ENCODE results near the gene DNAJC3. TPM values are rescaled to one million over a fixed set of nuclear protein-coding genes. Genes with fewer than 3 reads are reported as not detected.
"Not testable (repeated sequence)": the region's sequence is repeated elsewhere in the genome, so short reads cannot be mapped to it uniquely, and the experiment has no call there.

Gene DNAJC3
- total RNA-seq, 1 donor from 2014 or later: 17.4 TPM

GRCh38 chr13:95771905-95772304 is 95.0 kb downstream of the DNAJC3 start:
- TF ChIP-seq CTCF (IDR thresholded peaks at IDR 0.05): no peak
- H3K27ac Mint-ChIP-seq: no peak overlapping the region
- no peaks in the 10 kb centered on the region for H3K4me1 Mint-ChIP-seq
- ChIA-PET CTCF (no interaction called here), POLR2A (no interaction called here)
- intact Hi-C loops (cut with micrococcal nuclease): no loop called here
- no peak for ATAC-seq (ENCODE audit: low read depth)
- H3K36me3 Mint-ChIP-seq (ENCODE audit: low read depth): peaks cover 42% of the 10 kb centered on the region
- H3K9me3 Mint-ChIP-seq: no peaks in the 10 kb centered on the region
- H3K4me3 Mint-ChIP-seq: no peak overlapping the region
- DNase-seq: no peak
- H3K27me3 Mint-ChIP-seq: no peaks in the 10 kb centered on the region

DNA sequence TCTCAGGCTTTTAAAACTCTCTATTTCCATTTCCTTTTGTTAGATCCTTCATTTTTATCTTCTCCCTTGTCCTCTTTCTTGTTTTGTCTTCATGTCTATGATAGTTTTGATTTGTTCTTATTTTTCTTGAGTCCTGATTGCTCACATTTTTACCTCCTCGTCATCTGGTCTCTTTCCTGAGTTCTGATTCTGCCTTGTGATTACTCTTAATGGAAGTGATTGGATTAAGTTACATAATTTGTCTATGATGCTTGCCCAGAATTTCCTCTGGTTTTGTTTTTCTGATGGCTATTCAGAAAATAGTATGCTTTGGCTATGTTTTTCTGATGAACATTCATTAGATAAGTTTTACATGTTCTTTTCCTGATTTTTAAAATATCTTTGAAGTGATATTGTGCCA is 102.6 kb downstream of the DNAJC3 start:
- Mint-ChIP-seq H3K27me3 (no peaks in the 10 kb centered on the region), H3K4me1 (no peaks in the 10 kb centered on the region), H3K9me3 (peaks cover 2% of the 10 kb centered on the region), H3K27ac (no peak overlapping the region), H3K4me3 (no peak overlapping the region), H3K36me3 (ENCODE audit: low read depth) (peaks cover 24% of the 10 kb centered on the region)
- no peak for TF ChIP-seq CTCF (IDR thresholded peaks at IDR 0.05)
- CTCF ChIA-PET: no interaction called here
- POLR2A ChIA-PET: no interaction called here
- intact Hi-C loops (cut with micrococcal nuclease): loop anchor here (5.0 kb wide), 1 partner anchor 102 kb away; the partner anchor contains the start of gene DNAJC3
- no peak for DNase-seq
- ATAC-seq (ENCODE audit: low read depth): no peak

- no peak for DNase-seq
- H3K4me1 Mint-ChIP-seq: no peaks in the 10 kb centered on the region
- TF ChIP-seq CTCF (IDR thresholded peaks at IDR 0.05): no peak
Measured at GRCh38 chr13:95781016-95781415, 104.1 kb downstream of the DNAJC3 start.

DNA sequence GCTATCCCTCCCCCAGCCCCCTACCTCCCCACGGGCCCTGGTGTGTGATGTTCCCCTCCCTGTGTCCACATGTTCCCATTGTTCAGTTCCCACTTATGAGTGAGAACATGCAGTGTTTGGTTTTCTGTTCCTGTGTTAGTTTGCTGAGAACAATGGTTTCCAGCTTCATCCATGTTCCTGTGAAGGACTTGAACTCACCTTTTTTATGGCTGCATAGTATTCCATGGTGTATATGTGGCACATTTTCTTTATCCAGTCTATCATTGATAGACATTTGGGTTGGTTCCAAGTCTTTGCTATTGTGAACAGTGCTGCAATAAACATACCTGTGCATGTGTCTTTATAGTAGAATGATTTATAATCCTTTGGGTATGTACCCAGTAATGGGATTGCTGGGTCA is 105.0 kb downstream of the DNAJC3 start:
- intact Hi-C loops (cut with micrococcal nuclease); H3K4me3 Mint-ChIP-seq; H3K9me3 Mint-ChIP-seq; CTCF ChIA-PET; H3K4me1 Mint-ChIP-seq; ATAC-seq (ENCODE audit: low read depth); DNase-seq; H3K27ac Mint-ChIP-seq; POLR2A ChIA-PET; H3K27me3 Mint-ChIP-seq: not testable (repeated sequence)
- peaks cover 30% of the 10 kb centered on the region for H3K36me3 Mint-ChIP-seq (ENCODE audit: low read depth)

More at GRCh38 chr13:95781016-95781415, 104.1 kb downstream of the DNAJC3 start:
- intact Hi-C loops (cut with micrococcal nuclease): no loop called here
- ChIA-PET CTCF (no interaction called here), POLR2A (no interaction called here)
- Mint-ChIP-seq H3K36me3 (ENCODE audit: low read depth) (peaks cover 23% of the 10 kb centered on the region), H3K4me3 (no peak overlapping the region), H3K27ac (no peak overlapping the region), H3K9me3 (peaks cover 2% of the 10 kb centered on the region), H3K27me3 (no peaks in the 10 kb centered on the region)
- no peak for ATAC-seq (ENCODE audit: low read depth)

- ChIA-PET CTCF (no interaction called here), POLR2A (no interaction called here)
- Mint-ChIP-seq H3K9me3 (peaks cover 5% of the 10 kb centered on the region), H3K27me3 (no peaks in the 10 kb centered on the region), H3K36me3 (ENCODE audit: low read depth) (peaks cover 32% of the 10 kb centered on the region), H3K4me1 (no peaks in the 10 kb centered on the region), H3K4me3 (no peak overlapping the region), H3K27ac (no peak overlapping the region)
- ATAC-seq (ENCODE audit: low read depth) (no peak), DNase-seq (no peak)
- intact Hi-C loops (cut with micrococcal nuclease): no loop called here
- TF ChIP-seq CTCF (IDR thresholded peaks at IDR 0.05): no peak
Measured at GRCh38 chr13:95783747-95784146, 106.8 kb downstream of the DNAJC3 start.

DNA sequence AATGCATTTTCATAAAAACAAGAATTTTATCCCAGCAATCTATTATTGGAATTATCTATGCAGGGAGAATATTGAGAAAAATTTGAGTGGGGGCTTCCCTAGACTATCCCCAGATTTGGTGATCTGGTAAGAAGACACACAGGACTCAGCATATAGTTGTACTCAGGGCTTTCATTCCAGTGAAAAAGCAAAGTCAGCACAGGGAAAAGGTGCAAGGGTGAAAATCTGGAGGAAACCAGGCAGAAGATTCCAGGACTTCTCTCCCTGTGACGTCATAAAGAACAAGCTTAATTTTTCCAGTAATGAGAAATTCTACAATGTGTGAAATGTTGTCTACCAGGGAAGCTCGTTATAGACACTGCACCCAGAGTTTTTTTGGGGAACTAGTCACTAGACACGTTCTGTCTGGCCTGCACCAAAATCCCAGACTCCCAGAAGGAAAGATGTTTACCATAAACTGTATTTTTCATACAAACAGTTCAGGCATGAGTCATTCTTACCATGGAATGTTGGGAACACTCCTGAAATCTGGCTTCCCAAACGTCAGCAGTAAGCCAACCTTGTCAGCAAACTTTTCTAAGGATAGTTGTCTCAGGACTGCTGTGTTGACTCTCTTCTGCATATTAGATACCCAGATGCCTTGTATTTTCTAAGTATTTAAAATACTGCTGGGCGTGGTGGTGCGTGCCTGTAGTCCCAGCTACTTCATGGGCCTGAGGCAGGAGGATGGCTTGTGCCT is 107.4 kb downstream of the DNAJC3 start:
- Mint-ChIP-seq H3K4me1 (no peaks in the 10 kb centered on the region), H3K9me3 (peaks cover 5% of the 10 kb centered on the region), H3K27me3 (no peaks in the 10 kb centered on the region), H3K27ac (no peak overlapping the region), H3K36me3 (ENCODE audit: low read depth) (peaks cover 38% of the 10 kb centered on the region), H3K4me3 (no peak overlapping the region)
- ChIA-PET POLR2A (no interaction called here), CTCF (no interaction called here)
- intact Hi-C loops (cut with micrococcal nuclease): no loop called here
- no peak for DNase-seq
- no peak for TF ChIP-seq CTCF (IDR thresholded peaks at IDR 0.05)
- ATAC-seq (ENCODE audit: low read depth): no peak
